GM12878 (cell line): Measurements from ENCODE around the gene KRT73. TPM values are rescaled to one million over a fixed set of nuclear protein-coding genes. Genes with fewer than 3 reads are reported as not detected.

ENCODE experiments used
- ATAC-seq: fragments of 200-7000 bp; cut with Tn5 transposase; 3 replicates; pipeline ENCODE4 v1.9.1; 2020; ENCODE audit warnings: mild to moderate bottlenecking, moderate library complexity
- BruUV-seq: library from RNA; stranded (reverse); fragments of 400-500 nt; replicated peaks from 2 replicates; lab custom pipeline; 2021; lab: Mats Ljungman, UMichigan
- CTCF ChIA-PET: fragments of 300-600 bp; sonication (Branson Sonifier 250); formaldehyde crosslinking; extraction: SDS; loops from one replicate; lab custom pipeline; 2021; ENCODE audit warnings: inconsistent platforms; lab: Yijun Ruan, JAX
- POLR2A ChIA-PET: fragments of 350-600 bp; formaldehyde crosslinking; extraction: SDS; loops from one replicate; lab custom pipeline; 2021; ENCODE audit warnings: inconsistent platforms; lab: Charles Lee
- RAD21 ChIA-PET: fragments of 300-600 bp; sonication (Branson Sonifier 250); formaldehyde crosslinking; loops from one replicate; lab custom pipeline; 2023; ENCODE audit warnings: antibody characterized with exemption; ENCODE audit not compliant: unreplicated experiment; lab: Charles Lee
- SMC1A ChIA-PET: fragments of 300-600 bp; sonication (Branson Sonifier 250); formaldehyde crosslinking; loops from one replicate; lab custom pipeline; 2023; ENCODE audit not compliant: unreplicated experiment, uncharacterized antibody; lab: Charles Lee
- DNase-seq: peaks from one replicate; pipeline ENCODE4 v3.0.0-alpha.2; 2011; ENCODE audit warnings: low read depth, low spot score
- FAIRE-seq: peaks from 3 replicates; lab custom pipeline; 2011; peaks lifted over from hg19 to GRCh38; lab: Jason Lieb, UNC
- H2AFZ ChIP-seq: 2 replicates; pipeline ENCODE4 v1.6.0; 2011; ENCODE audit warnings: low read depth, low read length, control low read depth; ENCODE audit not compliant: control insufficient read depth
- H3K27ac ChIP-seq: 2 replicates; pipeline ENCODE4 v1.5.1; 2011; ENCODE audit warnings: control low read depth; ENCODE audit not compliant: control insufficient read depth, insufficient read depth
- H3K27me3 ChIP-seq, 2 experiments: replicated peaks in 1 of 2; 2 replicates each; pipeline versions ENCODE4 v1.6.0 to v1.6.1; 2011; ENCODE audit warnings: low read length in 1 of 2; ENCODE audit not compliant: control insufficient read depth in 2 of 2, insufficient read depth in 2 of 2
- H3K36me3 ChIP-seq, 2 experiments: 2 replicates each; pipeline ENCODE4 v1.5.1; 2011; ENCODE audit warnings: low read length in 1 of 2; ENCODE audit not compliant: control insufficient read depth in 2 of 2, insufficient read depth in 2 of 2
- H3K4me1 ChIP-seq: 2 replicates; pipeline ENCODE4 v1.6.1; 2011; ENCODE audit warnings: mild to moderate bottlenecking, low read length, moderate library complexity, mixed read lengths; ENCODE audit not compliant: control insufficient read depth, insufficient read depth
- H3K4me2 ChIP-seq: 2 replicates; pipeline ENCODE4 v1.6.0; 2011; ENCODE audit warnings: control low read depth; ENCODE audit not compliant: control insufficient read depth, insufficient read depth
- H3K4me3 ChIP-seq: fragments of 200-600 bp; sonication (generic); 2 replicates; pipeline ENCODE4 v1.5.1; 2016
- H3K79me2 ChIP-seq: 2 replicates; pipeline ENCODE4 v1.6.0; 2011; ENCODE audit warnings: low read length; ENCODE audit not compliant: control insufficient read depth, insufficient read depth
- H3K9ac ChIP-seq: 2 replicates; pipeline ENCODE4 v1.8.0; 2011; ENCODE audit warnings: low read length, control low read depth, mixed read lengths; ENCODE audit not compliant: control insufficient read depth, insufficient read depth
- H3K9me3 ChIP-seq: replicated peaks from 3 replicates; pipeline ENCODE4 v1.5.1; 2011; ENCODE audit warnings: mild to moderate bottlenecking, low read length; ENCODE audit not compliant: control insufficient read depth, insufficient read depth
- H4K20me1 ChIP-seq: 2 replicates; pipeline ENCODE4 v1.6.0; 2011; ENCODE audit not compliant: control insufficient read depth, insufficient read depth
- BMI1 ChIP-seq: fragments of 450-650 bp; IDR thresholded peaks from 2 replicates; pipeline ENCODE4 v1.6.1; 2016; ENCODE audit warnings: mild to moderate bottlenecking, moderate library complexity, borderline replicate concordance
- CBX3 ChIP-seq: fragments of 200-600 bp; sonication (generic); IDR thresholded peaks from 2 replicates; pipeline ENCODE4 v1.6.1; 2016; ENCODE audit warnings: low read depth, borderline replicate concordance
- FOS ChIP-seq: IDR thresholded peaks from 3 replicates; pipeline ENCODE4 v1.6.1; 2011; ENCODE audit warnings: borderline replicate concordance; ENCODE audit not compliant: insufficient read length; ENCODE audit errors: extremely low read depth
- FOXK2 ChIP-seq: fragments of 450-650 bp; IDR thresholded peaks from 2 replicates; pipeline ENCODE4 v1.6.1; 2017; ENCODE audit warnings: mild to moderate bottlenecking, moderate library complexity
- FOXM1 ChIP-seq: IDR thresholded peaks from 2 replicates; pipeline ENCODE4 v1.6.1; 2012; ENCODE audit warnings: low read depth, mild to moderate bottlenecking, inconsistent platforms, low read length, moderate library complexity
- IKZF1 ChIP-seq: fragments of 450-650 bp; conservative IDR thresholded peaks from 2 replicates; pipeline ENCODE4 v1.6.1; 2017; ENCODE audit warnings: antibody characterized with exemption, mild to moderate bottlenecking
- MEF2A ChIP-seq: IDR thresholded peaks from 2 replicates; pipeline ENCODE4 v1.6.1; 2011; ENCODE audit warnings: low read depth, mild to moderate bottlenecking, low read length, moderate library complexity; ENCODE audit not compliant: insufficient read depth
- NFYA ChIP-seq: IDR thresholded peaks from 2 replicates; pipeline ENCODE4 v1.6.1; 2011; ENCODE audit warnings: low read depth, mild to moderate bottlenecking, low read length, improper control_type of control experiment, borderline replicate concordance
- POLR2A ChIP-seq: IDR thresholded peaks from 2 replicates; pipeline ENCODE4 v1.6.1; 2011; ENCODE audit warnings: low read depth, mild to moderate bottlenecking, low read length
- RAD51 ChIP-seq: fragments of 450-650 bp; IDR thresholded peaks from 2 replicates; pipeline ENCODE4 v1.6.1; 2016; ENCODE audit warnings: moderate library complexity, mild to moderate bottlenecking, inconsistent platforms
- SIX5 ChIP-seq: IDR thresholded peaks from 2 replicates; pipeline ENCODE4 v1.6.1; 2011; ENCODE audit warnings: mild to moderate bottlenecking, low read depth, low read length, moderate library complexity; ENCODE audit not compliant: severe bottlenecking
- TBL1XR1 ChIP-seq: IDR thresholded peaks from 2 replicates; pipeline ENCODE4 v1.6.1; 2012; ENCODE audit warnings: low read depth, low read length, improper control_type of control experiment
- WRNIP1 ChIP-seq: IDR thresholded peaks from 2 replicates; pipeline ENCODE4 v1.6.1; 2011; ENCODE audit warnings: low read depth, low read length, improper control_type of control experiment, borderline replicate concordance
- ZNF384 ChIP-seq: IDR thresholded peaks from 2 replicates; pipeline ENCODE4 v1.6.1; 2012; ENCODE audit warnings: low read depth, mild to moderate bottlenecking, low read length, improper control_type of control experiment, borderline replicate concordance
- ZNF622 ChIP-seq: fragments of 450-650 bp; IDR thresholded peaks from 2 replicates; pipeline ENCODE4 v1.6.1; 2017; ENCODE audit warnings: mild to moderate bottlenecking, inconsistent platforms
- WGBS: methylation state at CpG from one replicate; pipeline ENCODE4 v1.1.6; 2016; ENCODE audit warnings: low lambda C conversion rate; ENCODE audit not compliant: insufficient replicate concordance, insufficient coverage; ENCODE audit errors: missing lambda C conversion rate; 5-methylcytosine and 5-hydroxymethylcytosine counted together
- in situ Hi-C: fragments of 300-500 bp; cut with MboI; formaldehyde crosslinking; loops from 9 replicates; pipeline ENCODE4 v1.14.3; 2018; ENCODE audit warnings: mixed read lengths
- intact Hi-C: fragments of 100-400 bp; cut with micrococcal nuclease; formaldehyde crosslinking; loops from one replicate; pipeline ENCODE4 v1.14.2; 2022; ENCODE audit not compliant: unreplicated experiment
- polyA plus RNA-seq, 11 experiments: library from polyadenylated mRNA; depleted of rRNA in 4 of 11; unstranded in 6 of 11; stranded (reverse) in 5 of 11; fragments of >200 nt; fragmentation: Nextera tagmentation in 4 of 11; fragmentation: Illumina TruSeq in 1 of 11; extraction: Ambion mirVana in 4 of 11; extraction: Trizol in 1 of 11; gene quantifications; 1 replicate in 1 of 11; 2 replicates in 10 of 11; pipeline versions ENCODE4 v1.2.1 to v1.2.3, GENCODE V29; 2011 to 2016; ENCODE audit warnings: inconsistent platforms in 2 of 11, missing spikeins in 2 of 11, low read depth in 1 of 11
- total RNA-seq, 4 experiments: library from RNA; depleted of rRNA in 3 of 4; stranded (reverse); fragments of >200 nt in 3 of 4; fragmentation: Illumina TruSeq in 1 of 4; extraction: Trizol in 1 of 4; gene quantifications; 2 replicates each; pipeline versions ENCODE4 v1.2.1 to v1.2.3, GENCODE V29; 2013 to 2021
- TF ChIP-seq, protein P1 (sequence below): fragments of 150-350 bp; IDR thresholded peaks from 2 replicates; pipeline ENCODE4 v1.6.1; 2016; ENCODE audit warnings: low read depth, low read length
- TF ChIP-seq, protein P2 (sequence below): fragments of 450-650 bp; conservative IDR thresholded peaks from 2 replicates; pipeline ENCODE4 v1.6.1; 2017; ENCODE audit warnings: mild to moderate bottlenecking, moderate library complexity
- TF ChIP-seq, protein P3 (sequence below): fragments of 450-650 bp; IDR thresholded peaks from 2 replicates; pipeline ENCODE4 v1.6.1; 2017; ENCODE audit warnings: mild to moderate bottlenecking, low read depth, inconsistent platforms; ENCODE audit not compliant: poor library complexity, severe bottlenecking
- TF ChIP-seq, protein P4 (sequence below): IDR thresholded peaks from 2 replicates; pipeline ENCODE4 v1.6.1; 2012; ENCODE audit warnings: low read depth, low read length, improper control_type of control experiment

The KRT73 gene
- total and polyA plus RNA-seq, 10 of the 15 experiments (the other 5 are each of a cell fraction or from before 2014, with no cell fraction given): not detected

DNA sequence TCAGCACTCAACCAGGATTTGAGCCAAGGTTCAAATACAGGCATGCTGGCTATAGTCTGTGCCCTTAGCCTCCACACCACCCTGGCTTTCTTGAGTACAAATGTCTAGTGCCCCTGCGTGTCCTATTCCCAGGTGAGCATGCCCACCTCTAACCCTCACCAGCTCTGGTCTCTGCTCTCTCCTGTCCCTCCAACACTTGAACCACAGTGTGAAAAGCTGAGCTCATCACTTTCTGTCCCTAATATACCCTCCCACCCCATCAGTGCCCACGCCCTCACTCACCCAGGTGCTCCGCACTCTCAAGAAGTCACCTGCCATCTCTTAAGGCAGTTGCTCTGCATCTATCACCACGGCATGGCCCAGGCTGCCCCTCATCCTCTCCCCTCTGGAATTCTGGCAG is 58.4 kb downstream of the KRT73 start:
- no peak for ATAC-seq
- no peak for DNase-seq
- no TSS peak for BruUV-seq
- ChIA-PET RAD21 (no interaction called here), POLR2A (no interaction called here), CTCF (interaction anchor here (0.7 kb wide), 1 partner anchor 10 kb away, joined by 4 read pairs; no protein-coding TSS in a partner anchor), SMC1A (no interaction called here)
- intact Hi-C loops (no loop called here), in situ Hi-C loops (no loop called here)
- WGBS: 22% methylated on average over 4 of the region's 4 CpGs
- Histone ChIP-seq H3K79me2 (no peaks in the 10 kb centered on the region), H2AFZ (no peak overlapping the region), H3K36me3 (no peaks in the 10 kb centered on the region), H3K27me3 (peaks cover 4% of the 10 kb centered on the region in 2 experiments; a peak in 3 of 4 replicates), H3K4me2 (no peak overlapping the region), H3K9ac (no peak overlapping the region), H3K4me3 (no peak overlapping the region), H3K4me1 (no peaks in the 10 kb centered on the region), H3K9me3 (no peaks in the 10 kb centered on the region), H4K20me1 (no peaks in the 10 kb centered on the region), H3K27ac (no peak overlapping the region)
- no peak for FAIRE-seq
- TF ChIP-seq WRNIP1 (no peak), FOS (no peak), ZNF622 (no peak), FOXK2 (no peak), BMI1 (no peak), ZNF384 (no peak), IKZF1 (no peak), POLR2A (no peak), RAD51 (no peak), TBL1XR1 (no peak), MEF2A (no peak), CBX3 (no peak), FOXM1 (no peak), NFYA (no peak), SIX5 (no peak)
- TF ChIP-seq, protein P1, sequence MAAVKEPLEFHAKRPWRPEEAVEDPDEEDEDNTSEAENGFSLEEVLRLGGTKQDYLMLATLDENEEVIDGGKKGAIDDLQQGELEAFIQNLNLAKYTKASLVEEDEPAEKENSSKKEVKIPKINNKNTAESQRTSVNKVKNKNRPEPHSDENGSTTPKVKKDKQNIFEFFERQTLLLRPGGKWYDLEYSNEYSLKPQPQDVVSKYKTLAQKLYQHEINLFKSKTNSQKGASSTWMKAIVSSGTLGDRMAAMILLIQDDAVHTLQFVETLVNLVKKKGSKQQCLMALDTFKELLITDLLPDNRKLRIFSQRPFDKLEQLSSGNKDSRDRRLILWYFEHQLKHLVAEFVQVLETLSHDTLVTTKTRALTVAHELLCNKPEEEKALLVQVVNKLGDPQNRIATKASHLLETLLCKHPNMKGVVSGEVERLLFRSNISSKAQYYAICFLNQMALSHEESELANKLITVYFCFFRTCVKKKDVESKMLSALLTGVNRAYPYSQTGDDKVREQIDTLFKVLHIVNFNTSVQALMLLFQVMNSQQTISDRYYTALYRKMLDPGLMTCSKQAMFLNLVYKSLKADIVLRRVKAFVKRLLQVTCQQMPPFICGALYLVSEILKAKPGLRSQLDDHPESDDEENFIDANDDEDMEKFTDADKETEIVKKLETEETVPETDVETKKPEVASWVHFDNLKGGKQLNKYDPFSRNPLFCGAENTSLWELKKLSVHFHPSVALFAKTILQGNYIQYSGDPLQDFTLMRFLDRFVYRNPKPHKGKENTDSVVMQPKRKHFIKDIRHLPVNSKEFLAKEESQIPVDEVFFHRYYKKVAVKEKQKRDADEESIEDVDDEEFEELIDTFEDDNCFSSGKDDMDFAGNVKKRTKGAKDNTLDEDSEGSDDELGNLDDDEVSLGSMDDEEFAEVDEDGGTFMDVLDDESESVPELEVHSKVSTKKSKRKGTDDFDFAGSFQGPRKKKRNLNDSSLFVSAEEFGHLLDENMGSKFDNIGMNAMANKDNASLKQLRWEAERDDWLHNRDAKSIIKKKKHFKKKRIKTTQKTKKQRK: no peak
- TF ChIP-seq, protein P2, sequence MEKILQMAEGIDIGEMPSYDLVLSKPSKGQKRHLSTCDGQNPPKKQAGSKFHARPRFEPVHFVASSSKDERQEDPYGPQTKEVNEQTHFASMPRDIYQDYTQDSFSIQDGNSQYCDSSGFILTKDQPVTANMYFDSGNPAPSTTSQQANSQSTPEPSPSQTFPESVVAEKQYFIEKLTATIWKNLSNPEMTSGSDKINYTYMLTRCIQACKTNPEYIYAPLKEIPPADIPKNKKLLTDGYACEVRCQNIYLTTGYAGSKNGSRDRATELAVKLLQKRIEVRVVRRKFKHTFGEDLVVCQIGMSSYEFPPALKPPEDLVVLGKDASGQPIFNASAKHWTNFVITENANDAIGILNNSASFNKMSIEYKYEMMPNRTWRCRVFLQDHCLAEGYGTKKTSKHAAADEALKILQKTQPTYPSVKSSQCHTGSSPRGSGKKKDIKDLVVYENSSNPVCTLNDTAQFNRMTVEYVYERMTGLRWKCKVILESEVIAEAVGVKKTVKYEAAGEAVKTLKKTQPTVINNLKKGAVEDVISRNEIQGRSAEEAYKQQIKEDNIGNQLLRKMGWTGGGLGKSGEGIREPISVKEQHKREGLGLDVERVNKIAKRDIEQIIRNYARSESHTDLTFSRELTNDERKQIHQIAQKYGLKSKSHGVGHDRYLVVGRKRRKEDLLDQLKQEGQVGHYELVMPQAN: no peak
- TF ChIP-seq, protein P3, sequence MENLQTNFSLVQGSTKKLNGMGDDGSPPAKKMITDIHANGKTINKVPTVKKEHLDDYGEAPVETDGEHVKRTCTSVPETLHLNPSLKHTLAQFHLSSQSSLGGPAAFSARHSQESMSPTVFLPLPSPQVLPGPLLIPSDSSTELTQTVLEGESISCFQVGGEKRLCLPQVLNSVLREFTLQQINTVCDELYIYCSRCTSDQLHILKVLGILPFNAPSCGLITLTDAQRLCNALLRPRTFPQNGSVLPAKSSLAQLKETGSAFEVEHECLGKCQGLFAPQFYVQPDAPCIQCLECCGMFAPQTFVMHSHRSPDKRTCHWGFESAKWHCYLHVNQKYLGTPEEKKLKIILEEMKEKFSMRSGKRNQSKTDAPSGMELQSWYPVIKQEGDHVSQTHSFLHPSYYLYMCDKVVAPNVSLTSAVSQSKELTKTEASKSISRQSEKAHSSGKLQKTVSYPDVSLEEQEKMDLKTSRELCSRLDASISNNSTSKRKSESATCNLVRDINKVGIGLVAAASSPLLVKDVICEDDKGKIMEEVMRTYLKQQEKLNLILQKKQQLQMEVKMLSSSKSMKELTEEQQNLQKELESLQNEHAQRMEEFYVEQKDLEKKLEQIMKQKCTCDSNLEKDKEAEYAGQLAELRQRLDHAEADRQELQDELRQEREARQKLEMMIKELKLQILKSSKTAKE: no peak
- TF ChIP-seq, protein P4, sequence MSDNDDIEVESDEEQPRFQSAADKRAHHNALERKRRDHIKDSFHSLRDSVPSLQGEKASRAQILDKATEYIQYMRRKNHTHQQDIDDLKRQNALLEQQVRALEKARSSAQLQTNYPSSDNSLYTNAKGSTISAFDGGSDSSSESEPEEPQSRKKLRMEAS: no peak
